ENCODE results near the gene ZMAT5. TPM values are rescaled to one million over a fixed set of nuclear protein-coding genes. Genes with fewer than 3 reads are reported as not detected.

ZMAT5 gene
- polyA plus RNA-seq, 2 of the 4 experiments (the other 2 are of a cell fraction) = 13.0 to 13.3 TPM

DNA sequence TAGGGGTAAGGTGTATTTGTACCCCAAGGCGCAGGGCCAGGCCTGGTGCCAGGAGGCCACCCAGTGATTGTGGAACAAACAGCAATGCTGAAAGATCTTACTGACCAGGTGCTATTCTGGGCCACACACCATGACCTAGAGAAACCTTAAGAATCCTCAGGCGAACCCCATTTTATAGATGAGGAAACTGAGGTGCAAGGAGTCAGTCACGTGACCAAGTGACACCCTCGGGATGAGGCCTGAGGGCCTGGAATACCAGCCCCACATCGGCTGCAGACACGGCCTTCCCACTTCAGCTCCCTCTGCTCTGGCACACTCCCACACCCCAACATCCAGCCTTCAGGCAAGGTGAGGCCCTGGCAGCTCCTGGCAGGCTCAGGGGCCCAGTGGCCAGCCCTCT is 33.9 kb downstream of the ZMAT5 start:
- Histone ChIP-seq H3K4me3 (no peak overlapping the region), H3K9me3 (no peaks in the 10 kb centered on the region), H3K27ac (no peak overlapping the region), H3K4me1 (no peaks in the 10 kb centered on the region), H3K4me2 (no peak overlapping the region)
- ATAC-seq (no peak), FAIRE-seq (no peak), DNase-seq (ENCODE audit: low read depth in 1 of 2, low spot score in 1 of 2) (no peak)
- 71% methylated on average over 4 of the region's 6 CpGs for WGBS (ENCODE audit: missing lambda C conversion rate)
- TF ChIP-seq CEBPB (IDR thresholded peaks at IDR 0.05) (no peak), TP53 (CRISPR knock-in tag; IDR thresholded peaks at IDR 0.05) (no peak), ZSCAN20 (CRISPR knock-in tag; IDR thresholded peaks at IDR 0.05) (no peak)
- TF ChIP-seq, protein P1, sequence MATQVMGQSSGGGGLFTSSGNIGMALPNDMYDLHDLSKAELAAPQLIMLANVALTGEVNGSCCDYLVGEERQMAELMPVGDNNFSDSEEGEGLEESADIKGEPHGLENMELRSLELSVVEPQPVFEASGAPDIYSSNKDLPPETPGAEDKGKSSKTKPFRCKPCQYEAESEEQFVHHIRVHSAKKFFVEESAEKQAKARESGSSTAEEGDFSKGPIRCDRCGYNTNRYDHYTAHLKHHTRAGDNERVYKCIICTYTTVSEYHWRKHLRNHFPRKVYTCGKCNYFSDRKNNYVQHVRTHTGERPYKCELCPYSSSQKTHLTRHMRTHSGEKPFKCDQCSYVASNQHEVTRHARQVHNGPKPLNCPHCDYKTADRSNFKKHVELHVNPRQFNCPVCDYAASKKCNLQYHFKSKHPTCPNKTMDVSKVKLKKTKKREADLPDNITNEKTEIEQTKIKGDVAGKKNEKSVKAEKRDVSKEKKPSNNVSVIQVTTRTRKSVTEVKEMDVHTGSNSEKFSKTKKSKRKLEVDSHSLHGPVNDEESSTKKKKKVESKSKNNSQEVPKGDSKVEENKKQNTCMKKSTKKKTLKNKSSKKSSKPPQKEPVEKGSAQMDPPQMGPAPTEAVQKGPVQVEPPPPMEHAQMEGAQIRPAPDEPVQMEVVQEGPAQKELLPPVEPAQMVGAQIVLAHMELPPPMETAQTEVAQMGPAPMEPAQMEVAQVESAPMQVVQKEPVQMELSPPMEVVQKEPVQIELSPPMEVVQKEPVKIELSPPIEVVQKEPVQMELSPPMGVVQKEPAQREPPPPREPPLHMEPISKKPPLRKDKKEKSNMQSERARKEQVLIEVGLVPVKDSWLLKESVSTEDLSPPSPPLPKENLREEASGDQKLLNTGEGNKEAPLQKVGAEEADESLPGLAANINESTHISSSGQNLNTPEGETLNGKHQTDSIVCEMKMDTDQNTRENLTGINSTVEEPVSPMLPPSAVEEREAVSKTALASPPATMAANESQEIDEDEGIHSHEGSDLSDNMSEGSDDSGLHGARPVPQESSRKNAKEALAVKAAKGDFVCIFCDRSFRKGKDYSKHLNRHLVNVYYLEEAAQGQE (IDR thresholded peaks at IDR 0.05) = no peak
- TF ChIP-seq, protein P2, sequence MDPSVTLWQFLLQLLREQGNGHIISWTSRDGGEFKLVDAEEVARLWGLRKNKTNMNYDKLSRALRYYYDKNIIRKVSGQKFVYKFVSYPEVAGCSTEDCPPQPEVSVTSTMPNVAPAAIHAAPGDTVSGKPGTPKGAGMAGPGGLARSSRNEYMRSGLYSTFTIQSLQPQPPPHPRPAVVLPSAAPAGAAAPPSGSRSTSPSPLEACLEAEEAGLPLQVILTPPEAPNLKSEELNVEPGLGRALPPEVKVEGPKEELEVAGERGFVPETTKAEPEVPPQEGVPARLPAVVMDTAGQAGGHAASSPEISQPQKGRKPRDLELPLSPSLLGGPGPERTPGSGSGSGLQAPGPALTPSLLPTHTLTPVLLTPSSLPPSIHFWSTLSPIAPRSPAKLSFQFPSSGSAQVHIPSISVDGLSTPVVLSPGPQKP (IDR thresholded peaks at IDR 0.05; ENCODE audit: low read depth, low read length) = no peak
- TF ChIP-seq, protein P3, sequence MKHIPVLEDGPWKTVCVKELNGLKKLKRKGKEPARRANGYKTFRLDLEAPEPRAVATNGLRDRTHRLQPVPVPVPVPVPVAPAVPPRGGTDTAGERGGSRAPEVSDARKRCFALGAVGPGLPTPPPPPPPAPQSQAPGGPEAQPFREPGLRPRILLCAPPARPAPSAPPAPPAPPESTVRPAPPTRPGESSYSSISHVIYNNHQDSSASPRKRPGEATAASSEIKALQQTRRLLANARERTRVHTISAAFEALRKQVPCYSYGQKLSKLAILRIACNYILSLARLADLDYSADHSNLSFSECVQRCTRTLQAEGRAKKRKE (CRISPR knock-in tag; IDR thresholded peaks at IDR 0.05; ENCODE audit: low read depth) = no peak
- POLR2A ChIA-PET = no interaction called here
- CTCF ChIA-PET = interaction anchor here (0.6 to 1.4 kb wide), 2 partner anchors 137 to 1787 kb away, joined by 3 read pairs; no protein-coding TSS in a partner anchor

DNA sequence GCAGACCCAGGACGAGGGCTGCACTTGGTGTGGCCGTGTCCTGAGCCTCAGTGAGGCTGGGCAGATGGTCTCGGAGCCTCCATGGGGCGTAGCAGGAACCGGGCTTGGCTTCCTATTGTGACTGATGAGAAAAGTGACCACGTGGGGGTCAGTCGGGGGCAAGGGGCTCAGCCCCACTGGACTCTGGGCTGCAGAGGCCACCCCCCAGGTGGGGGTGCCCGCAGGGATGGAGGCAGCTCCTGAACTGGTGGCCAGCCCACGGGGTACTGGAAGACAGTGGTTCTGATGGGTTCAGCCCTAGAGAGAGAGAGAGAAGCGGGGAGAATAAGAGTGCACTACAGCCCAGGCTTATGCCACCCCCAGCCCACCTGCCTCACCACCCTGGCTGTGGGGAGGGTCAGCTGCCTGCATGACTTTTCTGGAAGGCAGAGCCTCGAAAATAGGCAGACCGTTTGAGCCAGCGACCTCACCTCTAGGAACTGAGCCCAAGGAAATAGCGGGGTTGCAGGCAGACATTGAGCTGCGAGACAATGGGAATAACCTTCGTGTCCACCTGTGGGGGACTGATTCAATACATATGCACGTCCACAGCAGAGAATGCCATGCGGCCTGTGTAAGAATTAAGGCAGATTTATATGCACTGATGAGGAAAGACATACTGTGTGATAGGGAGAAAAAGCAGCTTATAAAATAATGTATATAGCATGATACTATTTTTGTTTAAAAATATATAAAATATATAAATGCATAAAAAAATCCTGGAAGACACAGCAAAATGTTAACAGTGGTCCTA is 35.6 kb downstream of the ZMAT5 start:
- WGBS (ENCODE audit: missing lambda C conversion rate) = 74% methylated on average over 17 of the region's 18 CpGs
- Histone ChIP-seq H3K4me3 (no peak overlapping the region), H3K27ac (no peak overlapping the region), H3K4me2 (no peak overlapping the region), H3K4me1 (no peaks in the 10 kb centered on the region), H3K9me3 (no peaks in the 10 kb centered on the region)
- CTCF ChIA-PET = no interaction called here
- POLR2A ChIA-PET = no interaction called here
- no peak for ATAC-seq
- TF ChIP-seq, protein P4, sequence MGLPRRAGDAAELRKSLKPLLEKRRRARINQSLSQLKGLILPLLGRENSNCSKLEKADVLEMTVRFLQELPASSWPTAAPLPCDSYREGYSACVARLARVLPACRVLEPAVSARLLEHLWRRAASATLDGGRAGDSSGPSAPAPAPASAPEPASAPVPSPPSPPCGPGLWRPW (IDR thresholded peaks at IDR 0.05) = no peak
- TF ChIP-seq JUN (IDR thresholded peaks at IDR 0.05) = no peak
- DNase-seq (ENCODE audit: low read depth in 1 of 2, low spot score in 1 of 2) = no peak
- FAIRE-seq = no peak

DNA sequence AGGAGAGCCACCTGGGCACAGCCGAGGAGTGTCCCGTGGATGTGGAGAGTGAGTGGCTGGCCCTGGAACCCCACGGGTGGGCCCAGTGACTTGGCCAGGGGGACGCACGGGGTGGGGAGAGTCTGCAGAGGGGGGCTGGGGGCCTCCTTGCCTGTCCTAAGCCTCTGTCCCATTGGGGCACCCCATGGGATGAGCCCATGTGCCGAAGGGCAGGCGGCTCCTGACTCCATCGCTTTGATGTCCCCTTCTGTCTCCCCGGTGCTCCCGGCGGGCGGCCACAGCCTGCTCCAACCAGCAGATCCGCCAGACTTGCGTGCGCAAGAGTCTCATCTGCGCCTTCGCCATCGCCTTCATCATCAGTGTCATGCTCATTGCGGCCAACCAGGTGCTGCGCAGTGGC is 37.6 kb downstream of the ZMAT5 start:
- H3K4me3 ChIP-seq = no peak overlapping the region
- POLR2A ChIA-PET = no interaction called here
- FAIRE-seq (no peak), DNase-seq (ENCODE audit: low read depth in 1 of 2, low spot score in 1 of 2) (no peak), ATAC-seq (no peak)
- no peak overlapping the region for H3K4me2 ChIP-seq
- whole genome bisulfite sequencing (ENCODE audit: missing lambda C conversion rate) = 93% methylated on average over 16 of the region's 20 CpGs
- TF ChIP-seq ESRRA (IDR thresholded peaks at IDR 0.05; ENCODE audit: borderline replicate concordance, low read length) = no peak
- TF ChIP-seq POLR2A (IDR thresholded peaks at IDR 0.05; ENCODE audit: low read length) = no peak
- no peaks in the 10 kb centered on the region for H3K4me1 ChIP-seq
- CTCF ChIA-PET = no interaction called here
- H3K27ac ChIP-seq = no peak overlapping the region
- H3K9me3 ChIP-seq = no peaks in the 10 kb centered on the region

DNA sequence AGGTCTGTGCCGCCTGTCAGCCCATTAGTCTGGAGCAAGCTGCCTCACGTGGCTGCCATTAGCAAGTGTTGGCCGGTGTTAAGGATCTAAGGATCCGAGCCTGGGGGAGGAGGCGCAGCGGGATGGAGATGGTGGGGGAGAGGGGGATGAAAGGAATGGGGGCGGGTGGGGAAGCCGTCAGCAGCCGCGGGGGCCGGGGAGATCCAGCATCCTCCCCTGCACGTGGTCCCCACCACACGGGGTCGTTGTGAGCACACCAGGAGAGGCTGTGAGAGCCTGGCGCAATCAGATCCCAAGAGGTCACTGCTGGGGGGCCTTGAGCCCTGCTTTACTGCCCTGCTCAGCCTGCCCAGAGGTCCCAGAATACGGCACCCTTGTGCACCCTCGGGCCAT is 39.7 kb downstream of the ZMAT5 start:
- DNase-seq (ENCODE audit: low read depth in 1 of 2, low spot score in 1 of 2) = peak; percentile 33 to 51
- Histone ChIP-seq H3K4me3 (no peak overlapping the region), H3K4me1 (no peaks in the 10 kb centered on the region), H3K4me2 (peak overlapping the region; percentile 38; the same call in 2 of the 3 replicates), H3K27ac (0 out of 6 replicates have a peak overlapping the region, but pooled peaks of 1 of the 2 experiments have one; percentile 26), H3K9me3 (no peaks in the 10 kb centered on the region)
- ATAC-seq = peak; percentile 56 to 76
- TF ChIP-seq, protein P5, sequence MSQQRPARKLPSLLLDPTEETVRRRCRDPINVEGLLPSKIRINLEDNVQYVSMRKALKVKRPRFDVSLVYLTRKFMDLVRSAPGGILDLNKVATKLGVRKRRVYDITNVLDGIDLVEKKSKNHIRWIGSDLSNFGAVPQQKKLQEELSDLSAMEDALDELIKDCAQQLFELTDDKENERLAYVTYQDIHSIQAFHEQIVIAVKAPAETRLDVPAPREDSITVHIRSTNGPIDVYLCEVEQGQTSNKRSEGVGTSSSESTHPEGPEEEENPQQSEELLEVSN (IDR thresholded peaks at IDR 0.05; ENCODE audit: borderline replicate concordance, low read depth) = no peak
- TF ChIP-seq CEBPB (IDR thresholded peaks at IDR 0.05) = peak in 1 of 2 experiments; percentile 29; a peak in 1 of 4 replicates
- no peak for TF ChIP-seq ZC3H11A (IDR thresholded peaks at IDR 0.05)
- TF ChIP-seq RAD21 (conservative IDR thresholded peaks at IDR 0.05 in 1 of 2, IDR thresholded peaks at IDR 0.05 in 1 of 2) = peak; percentile 45 to 53
- TF ChIP-seq SMC3 (IDR thresholded peaks at IDR 0.05) = peak; percentile 42; the same call in 2 of the 3 replicates
- TF ChIP-seq, protein P6, sequence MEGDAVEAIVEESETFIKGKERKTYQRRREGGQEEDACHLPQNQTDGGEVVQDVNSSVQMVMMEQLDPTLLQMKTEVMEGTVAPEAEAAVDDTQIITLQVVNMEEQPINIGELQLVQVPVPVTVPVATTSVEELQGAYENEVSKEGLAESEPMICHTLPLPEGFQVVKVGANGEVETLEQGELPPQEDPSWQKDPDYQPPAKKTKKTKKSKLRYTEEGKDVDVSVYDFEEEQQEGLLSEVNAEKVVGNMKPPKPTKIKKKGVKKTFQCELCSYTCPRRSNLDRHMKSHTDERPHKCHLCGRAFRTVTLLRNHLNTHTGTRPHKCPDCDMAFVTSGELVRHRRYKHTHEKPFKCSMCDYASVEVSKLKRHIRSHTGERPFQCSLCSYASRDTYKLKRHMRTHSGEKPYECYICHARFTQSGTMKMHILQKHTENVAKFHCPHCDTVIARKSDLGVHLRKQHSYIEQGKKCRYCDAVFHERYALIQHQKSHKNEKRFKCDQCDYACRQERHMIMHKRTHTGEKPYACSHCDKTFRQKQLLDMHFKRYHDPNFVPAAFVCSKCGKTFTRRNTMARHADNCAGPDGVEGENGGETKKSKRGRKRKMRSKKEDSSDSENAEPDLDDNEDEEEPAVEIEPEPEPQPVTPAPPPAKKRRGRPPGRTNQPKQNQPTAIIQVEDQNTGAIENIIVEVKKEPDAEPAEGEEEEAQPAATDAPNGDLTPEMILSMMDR (IDR thresholded peaks at IDR 0.05) = peak; percentile 36
- no peak for TF ChIP-seq CHD4 (IDR thresholded peaks at IDR 0.05; ENCODE audit: borderline replicate concordance)
- TF ChIP-seq, protein P7, sequence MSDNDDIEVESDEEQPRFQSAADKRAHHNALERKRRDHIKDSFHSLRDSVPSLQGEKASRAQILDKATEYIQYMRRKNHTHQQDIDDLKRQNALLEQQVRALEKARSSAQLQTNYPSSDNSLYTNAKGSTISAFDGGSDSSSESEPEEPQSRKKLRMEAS (IDR thresholded peaks at IDR 0.05) = no peak
- TF ChIP-seq, protein P3 (CRISPR knock-in tag; IDR thresholded peaks at IDR 0.05; ENCODE audit: low read depth) = no peak
- TF ChIP-seq, protein P4 (IDR thresholded peaks at IDR 0.05) = no peak
- 54% methylated on average over 4 of the region's 17 CpGs for WGBS (ENCODE audit: missing lambda C conversion rate)
- ChIA-PET POLR2A (no interaction called here), CTCF (interaction anchor here (1.0 to 3.3 kb wide), 5 partner anchors 12 to 304 kb away, joined by 3 to 17 read pairs (median 3); no protein-coding TSS in a partner anchor)
- FAIRE-seq = no peak

All from A549 (cell line).